CD4-positive, alpha-beta T cell treated with Interleukin-17A for 4 hours (primary cell): ENCODE data around the gene CAPRIN1.
"Not testable (repeated sequence)": the region's sequence is repeated elsewhere in the genome, so short reads cannot be mapped to it uniquely, and the experiment has no call there.

Source experiments
- DNase-seq: peaks from one replicate; pipeline ENCODE4 v3.0.0-alpha.2; 2020; ENCODE audit warnings: mixed read lengths

CAPRIN1 gene

DNA sequence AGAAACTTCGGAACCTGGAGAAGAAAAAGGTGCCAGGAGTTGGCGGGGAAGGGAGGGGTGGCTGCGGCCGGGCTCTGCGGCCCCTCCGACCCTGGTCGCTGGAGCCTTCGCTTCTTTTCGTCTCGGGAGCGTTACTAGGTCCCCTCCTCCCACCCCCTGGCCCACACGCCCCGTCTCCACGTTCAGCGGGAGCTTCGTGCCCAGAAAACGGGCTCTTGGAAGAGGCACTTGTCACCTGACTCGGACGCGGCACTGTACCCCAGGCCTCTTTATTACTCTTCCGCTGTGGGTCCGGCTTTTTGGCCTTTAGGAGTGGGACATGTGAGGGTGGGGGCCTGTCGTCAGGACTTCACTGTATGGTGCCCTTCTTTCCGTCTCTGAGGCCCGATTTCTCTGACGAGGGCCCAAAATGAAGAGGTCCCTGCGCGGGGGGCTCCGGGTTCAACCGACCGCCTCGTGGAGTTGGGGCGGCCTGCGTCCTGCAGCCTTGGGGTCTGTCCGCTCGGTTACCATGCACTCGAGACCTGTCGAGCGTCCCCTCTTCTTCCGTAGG, 1.2 kb downstream of the CAPRIN1 start:
- peak; percentile 36 for DNase-seq

DNA sequence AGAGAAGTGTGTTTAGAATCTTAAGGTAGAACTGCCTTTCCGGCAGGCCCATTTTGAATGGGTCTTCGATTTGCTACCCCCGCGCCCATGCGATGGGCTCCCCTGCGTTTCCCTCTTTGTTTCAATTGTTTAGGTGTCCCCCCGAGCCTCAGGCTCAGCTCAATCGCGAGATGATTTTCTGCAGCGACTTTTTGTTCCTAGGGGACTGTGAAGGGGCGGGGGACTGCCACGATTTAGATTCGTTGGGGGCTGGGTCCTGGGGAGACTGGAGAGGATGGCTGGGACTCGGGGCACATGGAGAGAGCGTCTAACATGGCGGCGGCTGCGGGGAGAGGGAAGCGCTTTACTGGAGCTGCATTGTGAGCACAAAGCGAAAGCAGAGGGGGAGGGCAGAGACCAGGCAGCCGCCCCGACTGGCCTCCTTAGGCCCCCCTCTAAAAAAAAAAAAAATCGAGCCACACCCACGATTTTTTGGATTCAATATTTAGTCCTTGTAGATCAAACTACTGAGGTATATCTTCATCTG, 1.7 kb downstream of the CAPRIN1 start:
- DNase-seq, result peak; percentile 77

DNA sequence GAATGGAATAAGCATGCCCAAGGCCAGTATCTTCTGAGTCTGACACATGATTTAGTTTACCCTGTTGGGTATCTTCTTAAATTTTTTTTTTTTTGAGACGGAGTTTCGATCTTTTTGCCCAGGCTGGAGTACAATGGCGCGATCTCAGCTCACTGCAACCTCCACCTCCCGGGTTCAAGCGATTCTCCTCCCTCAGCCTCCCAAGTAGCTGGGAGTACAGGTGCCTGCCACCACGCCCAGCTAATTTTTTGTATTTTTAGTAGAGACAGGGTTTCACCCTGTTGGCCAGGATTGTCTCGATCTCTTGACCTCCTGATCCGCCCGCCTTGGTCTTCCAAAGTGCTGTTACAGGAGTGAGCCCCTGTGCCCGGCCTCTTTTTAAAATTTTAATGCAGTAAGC, 2.8 kb downstream of the CAPRIN1 start:
- DNase-seq, result not testable (repeated sequence)

GRCh38 chr11:34055218-34056000, 3.9 kb downstream of the CAPRIN1 start:
- DNase-seq, result no peak

- no peak for DNase-seq
Measured at GRCh38 chr11:34056672-34057071, 5.1 kb downstream of the CAPRIN1 start.

GRCh38 chr11:34063061-34063795, 11.7 kb downstream of the CAPRIN1 start:
- no peak for DNase-seq

DNA sequence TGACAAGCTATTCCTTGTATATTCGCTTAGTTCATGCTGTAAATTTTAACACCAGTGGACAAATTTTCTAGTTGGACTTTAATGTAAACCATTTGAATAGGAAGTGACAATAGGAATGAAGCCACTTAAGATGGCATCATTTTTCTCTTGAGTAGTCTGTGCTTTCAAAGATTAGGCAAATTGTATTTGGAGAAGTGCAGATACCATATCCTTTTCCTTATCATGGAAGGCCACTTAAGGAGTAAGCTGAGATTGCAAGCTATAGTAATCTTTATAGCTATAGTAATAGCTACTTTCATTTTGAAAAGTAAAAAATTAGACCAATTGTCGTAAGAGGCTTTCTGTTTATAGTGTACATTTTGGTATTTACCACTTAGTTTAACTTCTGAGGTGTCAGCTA, 12.8 kb downstream of the CAPRIN1 start:
- DNase-seq, result no peak

- DNase-seq, result peak; percentile 11
Measured at GRCh38 chr11:34065505-34066203, 14.1 kb downstream of the CAPRIN1 start.

- not testable (repeated sequence) for DNase-seq
Measured at GRCh38 chr11:34066766-34067165, 15.2 kb downstream of the CAPRIN1 start.

DNA sequence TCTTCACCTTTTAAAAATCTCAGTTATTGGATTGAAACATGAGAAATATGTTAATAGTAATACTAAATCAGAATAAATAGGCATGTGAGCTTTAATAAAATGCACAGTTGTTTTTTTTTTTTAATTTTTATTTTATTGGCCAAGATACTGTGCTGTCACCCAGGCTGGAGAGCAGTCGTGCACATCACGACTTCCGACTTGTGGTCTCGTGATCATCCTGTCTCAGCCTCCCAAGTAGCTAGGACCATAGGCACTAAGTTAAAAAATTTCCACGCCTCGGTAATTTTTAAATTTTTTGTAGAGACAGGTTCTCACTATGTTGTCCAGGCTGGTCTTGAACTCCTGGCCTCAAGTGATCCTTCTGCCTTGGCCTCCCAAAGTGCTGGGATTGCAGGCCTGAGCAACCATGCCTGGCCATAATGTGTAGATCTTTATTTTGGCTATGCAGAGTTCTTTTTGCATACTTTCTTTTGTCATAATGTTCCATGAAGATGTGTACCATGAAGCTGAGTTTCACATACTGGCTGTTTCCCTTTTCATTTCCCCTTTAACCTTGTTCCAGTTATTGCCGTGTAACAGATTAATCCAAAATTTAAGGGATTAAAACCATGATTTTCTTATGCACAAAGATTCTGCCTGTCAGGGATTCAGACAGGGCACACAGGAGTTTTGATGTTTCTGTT, 16.0 kb downstream of the CAPRIN1 start:
- DNase-seq, result no peak

- no peak for DNase-seq
Measured at GRCh38 chr11:34068111-34068510, 16.6 kb downstream of the CAPRIN1 start.

- not testable (repeated sequence) for DNase-seq
Measured at GRCh38 chr11:34071306-34071705, 19.8 kb downstream of the CAPRIN1 start.

DNA sequence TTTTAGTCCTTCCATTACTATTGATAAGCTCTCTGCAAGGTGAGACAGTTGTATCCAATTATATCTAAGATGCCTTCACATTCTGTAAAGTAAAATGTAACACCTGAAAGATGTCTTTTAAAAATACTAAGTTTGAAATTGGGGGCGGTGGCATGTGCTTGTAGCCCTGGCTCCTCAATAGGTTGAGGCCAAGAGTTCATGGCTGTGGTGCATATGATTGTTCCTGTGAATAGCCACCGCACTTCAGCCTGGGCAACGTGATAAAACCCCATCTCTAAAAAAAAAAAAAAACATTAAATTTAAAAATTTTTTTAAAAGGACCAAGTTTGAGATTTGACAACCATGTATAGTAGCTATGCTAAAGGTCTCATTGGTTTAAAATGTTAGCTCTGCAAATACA, 20.5 kb downstream of the CAPRIN1 start:
- no peak for DNase-seq

DNA sequence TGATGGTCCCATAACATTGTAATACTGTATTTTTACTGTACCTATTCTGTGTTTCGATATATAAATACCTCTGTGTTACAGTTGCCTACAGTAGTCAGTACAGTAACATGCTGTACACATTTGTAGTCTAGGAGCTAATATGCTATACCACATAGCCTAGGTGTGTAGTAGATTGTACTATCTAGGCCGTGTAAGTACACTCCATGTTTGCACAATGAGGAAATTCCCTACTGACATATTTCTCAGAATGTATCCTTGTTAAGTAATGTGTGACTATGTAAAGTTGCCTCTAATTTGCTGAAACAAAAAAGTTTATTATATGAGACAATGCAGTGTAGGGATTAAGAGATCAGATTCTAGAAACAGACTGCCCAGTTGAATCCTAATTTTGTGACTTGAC, 21.3 kb downstream of the CAPRIN1 start:
- DNase-seq, result no peak

GRCh38 chr11:34074391-34074790, 22.9 kb downstream of the CAPRIN1 start:
- DNase-seq, result no peak

GRCh38 chr11:34075178-34075820, 23.8 kb downstream of the CAPRIN1 start:
- no peak for DNase-seq

DNA sequence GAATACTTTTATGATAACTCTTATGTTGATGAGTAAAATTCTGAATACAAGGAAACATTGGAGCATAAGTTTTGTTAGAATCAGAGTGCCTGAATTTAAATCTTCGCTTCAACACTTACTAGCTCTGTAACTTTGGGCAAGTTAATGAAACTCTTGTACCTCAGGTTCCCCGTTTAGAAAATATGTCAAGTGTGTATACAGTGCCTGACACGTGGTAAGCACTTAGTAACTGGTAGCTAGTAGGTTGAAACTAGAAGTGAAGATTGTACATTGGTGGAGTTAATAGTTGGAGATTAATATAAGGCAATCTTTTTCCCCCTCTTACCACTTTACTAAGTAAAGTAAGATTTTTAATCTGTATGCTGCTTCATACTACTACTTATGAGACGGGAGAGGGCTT, 29.1 kb downstream of the CAPRIN1 start:
- no peak for DNase-seq

GRCh38 chr11:34084637-34085036, 33.1 kb downstream of the CAPRIN1 start:
- DNase-seq, result no peak

DNA sequence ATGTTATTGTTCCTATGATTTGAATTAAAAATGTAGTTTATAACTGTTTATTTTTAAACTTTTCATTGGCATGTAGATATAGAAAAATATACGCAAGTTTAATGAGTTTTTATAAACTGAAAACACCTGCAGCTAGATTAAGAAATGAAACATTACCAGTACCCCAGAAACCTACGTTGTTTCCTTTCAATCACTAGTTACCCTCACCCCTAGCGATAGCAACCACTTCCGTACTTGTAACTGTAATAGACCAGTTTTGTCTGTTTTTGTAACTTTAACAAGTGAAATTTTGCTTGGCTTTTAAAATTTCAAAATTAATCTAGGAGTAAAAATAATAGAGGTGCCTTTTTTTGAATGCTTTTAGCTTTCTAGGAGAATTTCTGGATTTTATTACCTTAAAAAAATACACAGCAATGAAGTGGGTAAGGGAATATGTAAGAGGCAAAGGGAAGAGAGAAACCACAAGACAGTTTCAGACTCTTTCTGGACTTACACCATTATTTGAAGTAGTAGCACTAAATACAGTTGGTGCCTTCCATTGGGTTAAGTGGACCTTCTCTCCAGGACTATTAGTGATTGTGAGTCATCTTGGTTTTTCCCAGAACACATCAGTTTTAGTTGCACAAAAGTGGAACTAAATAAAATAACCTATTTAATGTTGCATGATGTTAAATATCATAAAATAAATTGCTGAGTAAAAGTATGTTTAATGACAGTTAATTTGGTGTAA, 35.2 kb downstream of the CAPRIN1 start:
- no peak for DNase-seq

- no peak for DNase-seq
Measured at GRCh38 chr11:34091825-34092224, 40.3 kb downstream of the CAPRIN1 start.

GRCh38 chr11:34094900-34095299, 43.4 kb downstream of the CAPRIN1 start:
- not testable (repeated sequence) for DNase-seq
